Loucy (cell line): ENCODE results near the gene MACROD1.

Experiments
- H2AFZ ChIP-seq: fragments of 200-600 bp; sonication (generic); 2 replicates; pipeline ENCODE4 v1.6.0; 2016; ENCODE audit warnings: antibody characterized with exemption, mild to moderate bottlenecking, low read length, moderate library complexity
- H3F3A ChIP-seq: fragments of 200-600 bp; 2 replicates; pipeline ENCODE4 v1.6.0; 2016; ENCODE audit warnings: antibody characterized with exemption, low read depth, mild to moderate bottlenecking
- H3K27me3 ChIP-seq: fragments of 200-600 bp; sonication (generic); 2 replicates; pipeline ENCODE4 v1.6.1; 2014; ENCODE audit warnings: low read length, mild to moderate bottlenecking; ENCODE audit not compliant: insufficient read depth, poor library complexity, severe bottlenecking
- H3K36me3 ChIP-seq: fragments of 200-600 bp; sonication (generic); 2 replicates; pipeline ENCODE4 v1.6.1; 2016; ENCODE audit warnings: low read length; ENCODE audit not compliant: insufficient read depth
- H3K4me1 ChIP-seq: fragments of 200-600 bp; sonication (generic); 2 replicates; pipeline ENCODE4 v1.5.1; 2014; ENCODE audit warnings: low read length, mild to moderate bottlenecking; ENCODE audit not compliant: insufficient read depth, poor library complexity, severe bottlenecking
- H3K4me2 ChIP-seq: fragments of 200-600 bp; sonication (generic); 2 replicates; pipeline ENCODE4 v1.6.0; 2014; ENCODE audit warnings: antibody characterized with exemption, low read length, low read depth, mild to moderate bottlenecking; ENCODE audit not compliant: poor library complexity, severe bottlenecking
- H3K4me3 ChIP-seq: fragments of 200-600 bp; sonication (generic); 2 replicates; pipeline ENCODE4 v1.5.1; 2014; ENCODE audit warnings: low read length, mild to moderate bottlenecking, mixed read lengths; ENCODE audit not compliant: poor library complexity, severe bottlenecking
- H3K79me2 ChIP-seq: fragments of 200-600 bp; sonication (generic); 2 replicates; pipeline ENCODE4 v1.6.1; 2014; ENCODE audit warnings: low read length; ENCODE audit not compliant: insufficient read depth
- H3K9ac ChIP-seq: fragments of 200-600 bp; sonication (generic); 2 replicates; pipeline ENCODE4 v1.6.0; 2014; ENCODE audit warnings: mild to moderate bottlenecking, low read depth, low read length, moderate library complexity; ENCODE audit not compliant: poor library complexity, severe bottlenecking
- H3K9me2 ChIP-seq: fragments of 200-600 bp; sonication (generic); replicated peaks from 2 replicates; pipeline ENCODE4 v1.6.1; 2016; ENCODE audit warnings: low read depth, low read length, mixed read lengths
- H3K9me3 ChIP-seq: fragments of 200-600 bp; sonication (generic); 2 replicates; pipeline ENCODE4 v1.6.1; 2014; ENCODE audit warnings: mild to moderate bottlenecking, antibody characterized with exemption, low read length, low read depth; ENCODE audit not compliant: insufficient read depth
- H4K20me1 ChIP-seq: fragments of 200-600 bp; sonication (generic); 2 replicates; pipeline ENCODE4 v1.6.0; 2014; ENCODE audit warnings: antibody characterized with exemption, low read length, mild to moderate bottlenecking; ENCODE audit not compliant: insufficient read depth, poor library complexity, severe bottlenecking
- EZH2phosphoT487 ChIP-seq: fragments of 200-600 bp; IDR thresholded peaks from 2 replicates; pipeline ENCODE4 v1.6.1; 2018; ENCODE audit warnings: antibody characterized with exemption, mild to moderate bottlenecking, moderate library complexity, borderline replicate concordance
- TF ChIP-seq, protein P1 (sequence below): fragments of 200-600 bp; sonication (generic); conservative IDR thresholded peaks from 2 replicates; pipeline ENCODE4 v1.5.1; 2014; ENCODE audit warnings: mild to moderate bottlenecking, antibody characterized with exemption, low read length

MACROD1 gene

GRCh38 chr11:64120951-64121569 is 44.9 kb downstream of the MACROD1 start:
- no peaks in the 10 kb centered on the region for H3K36me3 ChIP-seq
- no peaks in the 10 kb centered on the region for H3K9me3 ChIP-seq
- TF ChIP-seq EZH2phosphoT487 = no peak
- TF ChIP-seq, protein P1, sequence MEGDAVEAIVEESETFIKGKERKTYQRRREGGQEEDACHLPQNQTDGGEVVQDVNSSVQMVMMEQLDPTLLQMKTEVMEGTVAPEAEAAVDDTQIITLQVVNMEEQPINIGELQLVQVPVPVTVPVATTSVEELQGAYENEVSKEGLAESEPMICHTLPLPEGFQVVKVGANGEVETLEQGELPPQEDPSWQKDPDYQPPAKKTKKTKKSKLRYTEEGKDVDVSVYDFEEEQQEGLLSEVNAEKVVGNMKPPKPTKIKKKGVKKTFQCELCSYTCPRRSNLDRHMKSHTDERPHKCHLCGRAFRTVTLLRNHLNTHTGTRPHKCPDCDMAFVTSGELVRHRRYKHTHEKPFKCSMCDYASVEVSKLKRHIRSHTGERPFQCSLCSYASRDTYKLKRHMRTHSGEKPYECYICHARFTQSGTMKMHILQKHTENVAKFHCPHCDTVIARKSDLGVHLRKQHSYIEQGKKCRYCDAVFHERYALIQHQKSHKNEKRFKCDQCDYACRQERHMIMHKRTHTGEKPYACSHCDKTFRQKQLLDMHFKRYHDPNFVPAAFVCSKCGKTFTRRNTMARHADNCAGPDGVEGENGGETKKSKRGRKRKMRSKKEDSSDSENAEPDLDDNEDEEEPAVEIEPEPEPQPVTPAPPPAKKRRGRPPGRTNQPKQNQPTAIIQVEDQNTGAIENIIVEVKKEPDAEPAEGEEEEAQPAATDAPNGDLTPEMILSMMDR = no peak
- no peaks in the 10 kb centered on the region for H3K79me2 ChIP-seq
- H3K4me1 ChIP-seq = no peaks in the 10 kb centered on the region
- H3K9me2 ChIP-seq = no peaks in the 10 kb centered on the region
- no peak overlapping the region for H3K4me3 ChIP-seq
- no peaks in the 10 kb centered on the region for H4K20me1 ChIP-seq
- H3F3A ChIP-seq = no peaks in the 10 kb centered on the region
- no peaks in the 10 kb centered on the region for H3K27me3 ChIP-seq
- no peak overlapping the region for H3K4me2 ChIP-seq
- no peak overlapping the region for H2AFZ ChIP-seq
- no peak overlapping the region for H3K9ac ChIP-seq

DNA sequence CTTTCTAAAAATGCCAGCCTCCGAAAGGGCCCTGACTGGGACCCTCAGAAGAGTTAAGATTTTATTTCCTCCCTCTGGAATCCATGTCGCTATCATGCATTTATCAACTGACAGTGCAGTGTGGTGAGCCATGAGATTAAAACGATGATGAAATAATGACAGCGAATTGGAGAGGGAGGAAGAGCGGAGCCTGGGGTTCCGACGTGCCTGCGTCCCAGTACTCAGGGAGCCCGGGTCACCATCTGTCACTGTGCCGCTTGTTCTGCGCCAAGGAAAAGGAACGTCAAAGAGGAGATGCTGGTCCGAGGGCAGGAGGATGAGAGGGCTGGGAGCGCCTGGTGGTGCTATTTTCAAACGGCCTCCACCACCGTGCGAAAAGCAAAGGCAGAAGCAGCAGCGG is 46.2 kb downstream of the MACROD1 start:
- Histone ChIP-seq H3K9ac (no peak overlapping the region), H3K9me3 (no peaks in the 10 kb centered on the region), H3K27me3 (no peaks in the 10 kb centered on the region), H3F3A (no peaks in the 10 kb centered on the region), H3K4me3 (no peak overlapping the region), H3K36me3 (no peaks in the 10 kb centered on the region), H2AFZ (no peak overlapping the region), H3K4me2 (no peak overlapping the region), H3K9me2 (no peaks in the 10 kb centered on the region), H3K4me1 (no peaks in the 10 kb centered on the region), H3K79me2 (no peaks in the 10 kb centered on the region), H4K20me1 (no peaks in the 10 kb centered on the region)
- no peak for TF ChIP-seq EZH2phosphoT487
- TF ChIP-seq, protein P1 = no peak

GRCh38 chr11:64118876-64119665 is 46.8 kb downstream of the MACROD1 start:
- H3K27me3 ChIP-seq = no peaks in the 10 kb centered on the region
- no peak overlapping the region for H3K9ac ChIP-seq
- no peak overlapping the region for H2AFZ ChIP-seq
- H3K4me3 ChIP-seq = no peak overlapping the region
- no peaks in the 10 kb centered on the region for H3K4me1 ChIP-seq
- no peaks in the 10 kb centered on the region for H3K9me3 ChIP-seq
- no peaks in the 10 kb centered on the region for H3K79me2 ChIP-seq
- no peak overlapping the region for H3K4me2 ChIP-seq
- no peaks in the 10 kb centered on the region for H3K9me2 ChIP-seq
- TF ChIP-seq, protein P1 = no peak
- TF ChIP-seq EZH2phosphoT487 = no peak
- H3K36me3 ChIP-seq = no peaks in the 10 kb centered on the region
- H3F3A ChIP-seq = no peaks in the 10 kb centered on the region
- no peaks in the 10 kb centered on the region for H4K20me1 ChIP-seq
